ENCODE measurements around the gene RAB6A. TPM values are rescaled to one million over a fixed set of nuclear protein-coding genes. Genes with fewer than 3 reads are reported as not detected.
"Not testable (repeated sequence)": the region's sequence is repeated elsewhere in the genome, so short reads cannot be mapped to it uniquely, and the experiment has no call there.

RAB6A gene
- total RNA-seq, 3 donors from 2014 or later (not counting 1 experiment from before 2014, with no cell fraction given) = 72.2 to 107 (median 97.7) TPM

- peak overlapping the region; percentile 39 for H3K4me3 ChIP-seq (ENCODE audit: low read length)
- WGBS (ENCODE audit: insufficient coverage) = under 1% methylated on average over 27 of the region's 30 CpGs
These were observed 18.4 kb upstream of the RAB6A start for GRCh38 chr11:73779084-73779902.

GRCh38 chr11:73770811-73771210 lies 9.9 kb upstream of the RAB6A start:
- peaks cover 19 to 24% of the 10 kb centered on the region in 2 donors for H3K27me3 Mint-ChIP-seq (ENCODE audit: low read depth in 2 of 2)
- ATAC-seq; H3K9me3 Mint-ChIP-seq; H3K4me1 Mint-ChIP-seq; H3K4me3 Mint-ChIP-seq; DNase-seq; H3K27ac ChIP-seq (ENCODE audit: low read length); H3K27ac Mint-ChIP-seq; H3K27me3 ChIP-seq (ENCODE audit: control insufficient read depth, insufficient read depth, low read length); H3K36me3 ChIP-seq (ENCODE audit: control insufficient read depth, insufficient read depth, low read length); H3K4me3 ChIP-seq (ENCODE audit: low read length); H3K36me3 Mint-ChIP-seq; H3K4me1 ChIP-seq (ENCODE audit: control insufficient read depth, insufficient read depth, low read length); H3K9me3 ChIP-seq (ENCODE audit: control insufficient read depth, insufficient read depth, low read length); intact Hi-C loops (cut with micrococcal nuclease): not testable (repeated sequence)
- WGBS (ENCODE audit: insufficient coverage) = 95% methylated on average over 7 of the region's 7 CpGs

More at GRCh38 chr11:73779084-73779902, 18.4 kb upstream of the RAB6A start:
- Mint-ChIP-seq H3K27me3 (ENCODE audit: low read depth in 2 of 2) (peaks cover 8 to 10% of the 10 kb centered on the region in 2 donors), H3K36me3 (no peaks in the 10 kb centered on the region), H3K27ac (peak overlapping the region; percentile 91 to 96), H3K4me3 (peak overlapping the region; percentile 92), H3K4me1 (peaks cover 5 to 10% of the 10 kb centered on the region in 2 donors), H3K9me3 (no peaks in the 10 kb centered on the region)
- DNase-seq (peak; percentile 95 to 98), ATAC-seq (peak; percentile 98 to 100 (median 99))
- Histone ChIP-seq H3K36me3 (ENCODE audit: control insufficient read depth, insufficient read depth, low read length) (no peaks in the 10 kb centered on the region), H3K4me1 (ENCODE audit: control insufficient read depth, insufficient read depth, low read length) (peaks cover 11% of the 10 kb centered on the region), H3K27ac (ENCODE audit: low read length) (peak overlapping the region; percentile 79), H3K27me3 (ENCODE audit: control insufficient read depth, insufficient read depth, low read length) (no peaks in the 10 kb centered on the region), H3K9me3 (ENCODE audit: control insufficient read depth, insufficient read depth, low read length) (no peaks in the 10 kb centered on the region)
- no peak for TF ChIP-seq CTCF (IDR thresholded peaks at IDR 0.05)
- intact Hi-C loops (cut with micrococcal nuclease) = loop anchor here (1.0 to 2.0 kb wide), 2 partner anchors 18 to 392 kb away; partner anchors contain the start of genes C2CD3, PPME1 and RAB6A

GRCh38 chr11:73766763-73767162 lies 5.9 kb upstream of the RAB6A start:
- no peak for ATAC-seq
- no peaks in the 10 kb centered on the region for H3K36me3 ChIP-seq (ENCODE audit: control insufficient read depth, insufficient read depth, low read length)
- DNase-seq = no peak
- intact Hi-C loops (cut with micrococcal nuclease) = no loop called here
- 80% methylated on average over 1 of the region's 1 CpG for WGBS (ENCODE audit: insufficient coverage)
- H3K27me3 ChIP-seq (ENCODE audit: control insufficient read depth, insufficient read depth, low read length) = peaks cover 2% of the 10 kb centered on the region
- H3K4me3 ChIP-seq (ENCODE audit: low read length) = no peak overlapping the region
- H3K36me3 Mint-ChIP-seq = no peaks in the 10 kb centered on the region
- no peak overlapping the region for H3K27ac Mint-ChIP-seq
- H3K9me3 ChIP-seq (ENCODE audit: control insufficient read depth, insufficient read depth, low read length) = no peaks in the 10 kb centered on the region
- peaks cover 13 to 17% of the 10 kb centered on the region in 2 donors for H3K27me3 Mint-ChIP-seq (ENCODE audit: low read depth in 2 of 2)
- no peaks in the 10 kb centered on the region for H3K4me1 Mint-ChIP-seq
- H3K27ac ChIP-seq (ENCODE audit: low read length) = no peak overlapping the region
- no peak for TF ChIP-seq CTCF (IDR thresholded peaks at IDR 0.05)
- H3K4me3 Mint-ChIP-seq = no peak overlapping the region
- no peaks in the 10 kb centered on the region for H3K9me3 Mint-ChIP-seq
- no peaks in the 10 kb centered on the region for H3K4me1 ChIP-seq (ENCODE audit: control insufficient read depth, insufficient read depth, low read length)

GRCh38 chr11:73762732-73763131 lies 1.9 kb upstream of the RAB6A start:
- H3K27ac Mint-ChIP-seq = peak overlapping the region in 1 of 2 donors; percentile 19

More at GRCh38 chr11:73762732-73763131, 1.9 kb upstream of the RAB6A start:
- peaks cover 10 to 17% of the 10 kb centered on the region in 2 donors for H3K27me3 Mint-ChIP-seq (ENCODE audit: low read depth in 2 of 2)
- H3K9me3 Mint-ChIP-seq = no peaks in the 10 kb centered on the region
- H3K27ac ChIP-seq (ENCODE audit: low read length) = no peak overlapping the region
- H3K27me3 ChIP-seq (ENCODE audit: control insufficient read depth, insufficient read depth, low read length) = peaks cover 2% of the 10 kb centered on the region
- H3K4me3 ChIP-seq (ENCODE audit: low read length) = no peak overlapping the region
- intact Hi-C loops (cut with micrococcal nuclease) = no loop called here
- H3K36me3 ChIP-seq (ENCODE audit: control insufficient read depth, insufficient read depth, low read length) = no peaks in the 10 kb centered on the region
- H3K9me3 ChIP-seq (ENCODE audit: control insufficient read depth, insufficient read depth, low read length) = no peaks in the 10 kb centered on the region
- TF ChIP-seq CTCF (IDR thresholded peaks at IDR 0.05) = no peak
- H3K4me1 ChIP-seq (ENCODE audit: control insufficient read depth, insufficient read depth, low read length) = peaks cover 11% of the 10 kb centered on the region
- DNase-seq (no peak), ATAC-seq (no peak)
- peaks cover 19 to 29% of the 10 kb centered on the region in 2 donors for H3K4me1 Mint-ChIP-seq
- H3K36me3 Mint-ChIP-seq = no peaks in the 10 kb centered on the region
- H3K4me3 Mint-ChIP-seq = no peak overlapping the region

Measured in natural killer cell (primary cell).